IPS-NIHi11 (cell line): ENCODE results near the gene C22orf39.

Experiments
- DNase-seq: peaks from one replicate; pipeline ENCODE4 v3.0.0; 2012; ENCODE audit warnings: mixed read lengths, low spot score

The C22orf39 gene

GRCh38 chr22:19430890-19431541 is 16.5 kb downstream of the C22orf39 start:
- peak; percentile 29 for DNase-seq

- DNase-seq = peak; percentile 11
Measured at GRCh38 chr22:19429950-19430889, 17.3 kb downstream of the C22orf39 start.

DNA sequence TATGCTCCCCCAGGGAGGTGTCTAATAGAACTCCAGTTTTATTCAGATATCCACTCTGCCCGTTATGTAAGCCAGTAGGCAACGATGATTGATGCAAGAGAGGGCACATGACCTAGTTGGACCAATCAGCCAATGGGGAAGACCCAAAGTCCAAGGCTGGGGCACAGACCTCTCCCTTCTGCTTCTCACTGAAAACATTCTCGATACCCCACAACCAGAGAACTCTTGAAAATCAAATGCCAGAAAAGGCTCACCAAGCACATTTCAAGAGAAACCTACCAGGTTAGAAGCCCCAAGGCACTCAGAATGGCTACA is 23.4 kb downstream of the C22orf39 start:
- no peak for DNase-seq

GRCh38 chr22:19422440-19423301 is 24.8 kb downstream of the C22orf39 start:
- no peak for DNase-seq

- no peak for DNase-seq
Measured at GRCh38 chr22:19420321-19420720, 27.2 kb downstream of the C22orf39 start.

DNA sequence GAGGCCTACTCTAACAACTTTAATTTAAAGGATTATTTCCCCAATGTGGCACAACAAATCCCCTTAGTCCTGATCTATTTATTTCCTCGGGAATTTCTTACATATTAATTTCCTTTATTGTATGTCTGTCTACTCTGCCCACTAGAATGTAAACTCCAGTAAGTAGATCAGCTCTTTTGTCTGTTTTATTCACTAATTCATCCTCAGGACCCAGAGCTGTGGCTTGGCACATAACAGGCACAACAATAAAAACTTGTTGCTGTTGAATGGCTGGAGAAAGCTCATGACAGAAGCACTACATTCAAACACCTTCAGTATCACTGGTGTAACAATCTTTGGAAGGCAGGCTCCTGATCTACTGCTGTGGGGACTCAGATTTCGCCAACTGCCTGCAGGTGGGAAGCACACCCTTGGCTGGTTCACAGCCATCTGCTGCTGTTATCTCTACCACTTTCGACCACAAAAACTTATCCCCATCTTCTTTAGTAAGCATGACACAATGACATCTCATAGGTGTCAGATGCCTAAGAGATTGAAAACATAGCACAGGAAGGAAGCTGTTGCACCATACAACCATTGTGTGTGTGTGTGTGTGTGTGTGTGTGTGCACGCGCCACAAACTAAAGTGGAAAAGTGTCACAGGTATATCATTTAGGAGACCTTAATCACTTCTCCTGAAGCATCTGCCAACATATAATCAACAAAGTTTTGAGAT is 27.9 kb downstream of the C22orf39 start:
- DNase-seq = no peak

GRCh38 chr22:19419086-19419463 is 28.4 kb downstream of the C22orf39 start:
- DNase-seq = no peak

DNA sequence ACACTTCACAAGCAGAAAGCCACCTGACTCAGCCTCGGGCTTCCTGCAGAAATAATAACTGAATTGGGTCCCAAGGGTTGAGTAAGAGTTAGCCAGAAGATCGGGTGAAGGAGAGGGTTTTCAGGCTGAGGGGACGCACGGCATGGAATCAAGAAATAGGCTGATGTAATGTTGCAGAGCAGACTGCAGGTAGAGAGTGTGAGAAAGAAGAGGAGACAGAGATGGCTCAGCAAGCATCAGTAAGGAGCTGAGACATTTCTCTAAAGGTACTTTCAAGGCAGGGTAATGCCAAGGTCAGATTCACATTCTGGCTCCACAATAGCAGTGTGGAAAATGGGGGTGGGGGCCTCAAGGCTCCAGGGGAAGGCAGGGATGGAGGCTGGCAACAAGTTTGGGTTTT is 34.6 kb downstream of the C22orf39 start:
- DNase-seq = no peak

- no peak for DNase-seq
Measured at GRCh38 chr22:19412478-19412877, 35.0 kb downstream of the C22orf39 start.

DNA sequence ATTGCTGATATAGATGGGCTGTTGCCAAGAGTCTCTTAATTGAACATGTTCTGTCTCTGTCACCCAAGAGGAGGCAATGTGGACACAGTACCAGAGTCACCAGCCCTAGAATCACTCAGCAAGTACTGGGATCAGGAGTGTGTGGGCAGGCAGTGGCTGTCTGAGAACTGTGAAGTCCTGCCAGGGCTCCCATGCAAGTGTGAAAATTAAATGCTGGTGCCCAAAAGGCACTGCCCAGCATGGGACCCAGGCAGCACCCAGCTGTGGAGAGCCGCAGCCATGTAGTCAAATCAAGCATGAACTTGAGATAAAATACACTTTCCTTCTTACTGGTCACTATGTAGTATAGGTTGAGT is 35.8 kb downstream of the C22orf39 start:
- no peak for DNase-seq

DNA sequence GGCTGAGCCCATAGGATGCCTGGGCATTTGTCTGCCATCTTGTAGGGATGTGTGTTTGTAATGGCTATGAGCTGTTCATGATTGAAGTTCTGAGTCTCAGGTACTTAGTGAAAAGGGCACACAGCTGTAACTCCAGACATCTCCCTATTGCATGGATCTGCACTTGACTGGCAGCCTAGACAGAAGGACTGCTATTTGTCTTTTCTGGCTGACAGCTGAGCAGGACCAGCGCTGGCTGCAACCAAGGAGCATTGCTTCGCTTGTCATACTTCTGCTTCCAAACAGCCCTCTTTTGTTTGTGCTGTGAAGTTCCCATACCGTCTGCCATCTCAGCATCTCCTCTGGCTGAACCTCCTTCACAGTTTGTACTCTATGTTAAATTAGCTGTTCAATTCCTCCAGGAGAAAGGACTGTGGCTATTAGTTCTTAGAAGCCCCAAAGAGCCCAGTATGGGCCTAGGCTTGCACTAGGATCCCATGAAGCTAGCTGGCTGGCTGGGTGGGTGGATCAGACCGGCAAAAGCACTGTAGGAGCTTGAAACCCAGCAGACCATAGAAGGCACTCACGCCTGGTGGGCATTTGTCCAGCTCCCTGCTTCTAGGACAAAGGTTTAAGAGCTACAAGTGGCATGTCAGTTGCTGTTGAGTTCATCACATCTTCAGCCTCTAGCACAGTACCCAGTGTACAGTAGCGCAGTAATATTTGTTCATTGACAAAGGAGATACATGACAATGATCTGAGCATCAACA is 36.4 kb downstream of the C22orf39 start:
- DNase-seq = no peak

- no peak for DNase-seq
Measured at GRCh38 chr22:19407649-19408606, 39.6 kb downstream of the C22orf39 start.

GRCh38 chr22:19406846-19407245 is 40.7 kb downstream of the C22orf39 start:
- DNase-seq = no peak

DNA sequence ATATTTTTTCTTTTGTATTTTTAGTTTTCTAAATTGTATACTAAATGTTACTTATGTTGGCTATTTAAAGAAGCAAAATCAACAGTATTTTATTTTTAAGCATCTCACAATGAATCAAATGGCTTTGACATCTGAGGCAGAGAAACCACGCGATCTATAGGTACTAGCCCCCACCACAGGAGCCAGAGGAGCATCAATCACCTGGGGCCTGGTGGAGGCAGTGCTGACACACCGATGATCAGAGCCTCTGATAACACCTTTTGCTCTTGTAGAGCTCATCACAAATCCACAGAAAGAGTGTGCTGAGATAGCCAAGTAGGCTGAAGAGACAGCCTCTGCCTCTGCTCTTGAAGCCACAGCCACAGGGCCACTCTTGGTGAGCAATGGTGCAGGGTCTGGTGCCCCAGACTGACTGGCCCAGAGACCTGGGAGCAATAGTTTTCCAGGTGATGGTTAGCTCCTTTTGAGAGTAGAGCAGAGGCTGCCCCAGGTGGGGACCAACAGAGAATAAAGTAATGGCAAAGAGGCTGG is 41.2 kb downstream of the C22orf39 start:
- no peak for DNase-seq

GRCh38 chr22:19405652-19406051 is 41.9 kb downstream of the C22orf39 start:
- no peak for DNase-seq

DNA sequence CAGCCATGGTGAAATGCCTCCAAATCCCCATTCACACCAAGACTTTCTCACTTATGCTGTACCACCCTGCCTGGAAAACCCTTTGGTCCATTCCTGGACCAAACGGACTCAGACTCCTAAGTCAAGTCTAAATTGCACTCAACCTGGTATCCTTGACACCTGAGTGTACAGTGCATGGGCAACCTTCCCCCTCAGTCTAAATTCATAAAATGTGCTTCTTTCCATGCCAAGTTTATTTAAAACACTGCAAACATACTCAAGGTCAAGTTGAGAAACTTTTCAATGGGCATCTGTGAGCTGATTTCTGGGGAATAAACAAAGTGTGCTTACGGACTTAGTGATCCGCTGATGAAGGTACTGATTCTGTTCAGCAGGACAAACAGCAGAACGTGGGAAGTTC is 42.4 kb downstream of the C22orf39 start:
- no peak for DNase-seq

GRCh38 chr22:19404676-19405075 is 42.8 kb downstream of the C22orf39 start:
- no peak for DNase-seq

DNA sequence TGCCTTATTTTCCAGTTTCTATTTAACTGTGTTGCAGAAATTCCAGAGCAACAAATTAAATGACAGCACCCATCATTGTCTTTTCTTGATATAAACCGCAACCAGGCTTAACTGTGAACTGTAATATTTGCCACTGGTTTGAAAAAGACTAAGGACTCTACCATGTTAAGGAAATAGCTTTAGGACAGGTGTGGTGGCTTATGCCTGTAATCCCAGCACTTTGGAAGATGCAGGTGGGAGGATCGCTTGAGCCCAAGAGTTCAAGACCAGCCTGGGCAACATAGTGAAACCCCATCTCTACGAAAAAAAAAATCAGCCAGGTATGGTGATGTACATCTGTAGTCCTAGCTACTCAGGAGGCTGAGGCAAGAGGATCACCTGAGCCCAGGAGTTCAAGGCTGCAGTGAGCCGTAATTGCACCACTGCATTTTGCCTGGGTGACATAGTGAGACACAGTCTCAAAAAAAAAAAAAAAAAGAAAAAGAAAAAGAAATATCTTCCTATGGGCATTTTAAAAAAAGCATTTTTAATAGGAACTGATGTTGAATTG is 44.8 kb downstream of the C22orf39 start:
- DNase-seq = no peak

DNA sequence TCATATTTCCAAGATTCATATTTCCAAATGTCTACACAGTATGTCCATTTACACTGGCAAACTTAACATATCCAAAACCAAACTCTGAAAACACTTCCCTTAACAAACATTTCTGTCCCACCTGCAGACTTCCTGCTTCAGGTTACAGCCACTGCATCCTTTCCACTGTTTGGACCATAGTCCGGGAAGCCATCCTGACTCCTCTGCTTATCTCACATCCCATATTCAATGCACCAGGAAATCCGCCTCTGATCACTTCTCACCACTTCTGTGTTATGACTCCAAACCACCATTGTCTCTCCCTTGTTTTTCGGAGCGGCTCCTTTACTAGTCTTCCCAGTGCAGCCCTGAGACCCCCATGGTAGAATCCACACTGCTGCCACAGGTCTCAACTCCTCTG is 46.0 kb downstream of the C22orf39 start:
- no peak for DNase-seq

DNA sequence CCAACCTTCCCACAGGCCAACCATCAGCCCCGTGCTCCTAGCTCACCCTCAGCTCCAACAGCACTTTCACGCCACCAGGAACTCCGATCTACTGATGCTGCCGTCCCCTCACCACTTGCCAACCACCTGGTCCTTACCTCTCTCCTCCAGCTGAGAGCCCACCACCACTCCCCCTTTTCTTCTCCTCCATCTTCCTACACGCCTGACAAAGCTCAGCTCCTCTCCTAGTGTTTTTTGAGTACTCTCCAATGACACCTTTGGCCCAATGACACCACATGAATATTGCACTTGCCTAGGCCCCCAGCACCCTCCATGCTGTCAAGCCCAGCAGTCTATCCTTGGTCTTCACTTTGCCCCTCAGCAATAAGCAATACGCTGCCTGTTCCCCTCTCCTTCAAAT is 46.6 kb downstream of the C22orf39 start:
- no peak for DNase-seq
